HG02938 (cell line): ENCODE measurements around the gene VPS26A.

Experiments used
- ATAC-seq: cut with Tn5 transposase; IDR thresholded peaks from one replicate; pipeline ENCODE4 v1.9.1; 2021; ENCODE audit warnings: mild to moderate bottlenecking, moderate library complexity; ENCODE audit not compliant: unreplicated experiment

The VPS26A gene

DNA sequence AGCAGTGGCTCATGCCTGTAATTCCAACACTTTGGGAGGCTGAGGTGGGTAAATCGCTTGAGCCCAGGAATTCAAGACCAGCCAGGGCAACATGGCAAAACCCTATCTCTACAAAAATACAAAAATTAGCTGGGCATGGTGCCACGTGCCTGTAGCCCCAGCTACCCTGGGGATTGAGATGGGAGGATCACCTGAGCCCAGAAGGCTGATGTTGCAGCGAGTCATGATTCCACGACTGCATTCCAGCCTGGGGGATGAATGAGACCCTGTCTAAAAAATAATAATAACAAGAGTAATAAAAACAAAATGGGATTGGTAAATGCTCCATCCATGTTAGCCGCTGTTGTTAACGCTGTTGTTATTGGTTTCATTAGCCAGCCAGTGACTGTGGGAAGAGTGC is 94.9 kb downstream of the VPS26A start:
- no peak for ATAC-seq

DNA sequence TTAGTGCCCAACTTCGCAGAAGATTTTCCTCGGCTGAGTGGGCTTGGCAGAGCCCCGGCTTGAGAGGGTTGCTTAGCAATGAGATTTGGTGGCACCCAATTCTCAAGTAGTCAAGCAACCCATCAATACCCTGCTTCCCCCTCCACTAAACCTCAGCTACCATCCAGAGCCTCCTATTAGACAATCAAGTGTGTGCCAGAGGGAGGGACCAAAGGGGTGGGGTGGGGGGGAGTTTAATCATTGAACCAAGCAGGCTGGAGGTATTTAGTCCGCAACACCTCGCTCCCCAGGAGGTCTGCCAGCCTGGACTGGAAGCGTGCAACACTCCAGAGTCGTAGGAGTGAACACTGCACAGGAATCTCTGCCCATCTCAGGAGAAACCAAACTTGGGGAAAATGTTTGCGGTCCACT is 96.1 kb downstream of the VPS26A start, which contains the start of gene HKDC1:
Gene HKDC1, plus strand, starts transcription at position 292 of the 411 bp plus-strand sequence. Its CDS starts 104 bp downstream, at position 396.
- ATAC-seq, result no peak

DNA sequence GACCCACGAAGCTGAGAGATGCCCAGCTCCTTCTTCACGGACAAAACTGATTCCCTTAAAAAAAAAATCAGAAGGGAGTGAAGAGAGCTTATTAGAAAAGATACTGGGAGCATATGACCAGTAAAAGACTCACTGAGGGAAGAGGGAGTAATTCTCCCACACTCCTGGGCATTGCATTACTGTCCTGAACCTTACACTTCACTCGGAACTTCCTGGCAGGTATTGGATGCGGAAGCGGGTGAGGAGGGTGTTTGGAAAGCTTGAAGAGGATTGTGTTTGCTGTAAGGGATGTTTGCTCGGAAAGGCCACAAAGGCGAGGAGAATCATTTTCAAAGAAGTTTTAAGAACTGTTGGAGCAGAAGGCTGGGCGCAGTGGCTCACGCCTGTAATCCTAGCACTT is 96.5 kb downstream of the VPS26A start:
- no peak for ATAC-seq
